ENCODE results near the gene SPRR2A.
"Not testable (repeated sequence)": the region's sequence is repeated elsewhere in the genome, so short reads cannot be mapped to it uniquely, and the experiment has no call there.

DNA sequence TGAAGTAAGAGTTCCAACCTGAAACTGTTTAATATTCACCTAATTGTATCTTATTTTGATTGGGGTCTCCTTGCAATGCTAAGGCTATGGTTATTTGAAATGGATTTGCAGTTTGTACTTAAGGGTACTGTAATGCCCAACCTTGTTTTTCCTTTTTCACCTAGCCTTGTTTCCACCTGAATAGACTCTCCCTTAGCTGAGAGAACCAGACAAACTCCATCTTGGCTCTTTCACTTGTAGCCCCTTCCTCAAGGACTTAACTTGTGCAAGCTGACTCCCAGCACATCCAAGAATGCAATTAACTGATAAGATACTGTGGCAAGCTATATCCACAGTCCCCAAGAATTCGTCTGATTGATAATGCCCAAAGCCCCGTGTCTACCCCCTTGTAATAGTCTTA, 35.5 kb downstream of the SPRR2A start:
- TF ChIP-seq, protein P1, sequence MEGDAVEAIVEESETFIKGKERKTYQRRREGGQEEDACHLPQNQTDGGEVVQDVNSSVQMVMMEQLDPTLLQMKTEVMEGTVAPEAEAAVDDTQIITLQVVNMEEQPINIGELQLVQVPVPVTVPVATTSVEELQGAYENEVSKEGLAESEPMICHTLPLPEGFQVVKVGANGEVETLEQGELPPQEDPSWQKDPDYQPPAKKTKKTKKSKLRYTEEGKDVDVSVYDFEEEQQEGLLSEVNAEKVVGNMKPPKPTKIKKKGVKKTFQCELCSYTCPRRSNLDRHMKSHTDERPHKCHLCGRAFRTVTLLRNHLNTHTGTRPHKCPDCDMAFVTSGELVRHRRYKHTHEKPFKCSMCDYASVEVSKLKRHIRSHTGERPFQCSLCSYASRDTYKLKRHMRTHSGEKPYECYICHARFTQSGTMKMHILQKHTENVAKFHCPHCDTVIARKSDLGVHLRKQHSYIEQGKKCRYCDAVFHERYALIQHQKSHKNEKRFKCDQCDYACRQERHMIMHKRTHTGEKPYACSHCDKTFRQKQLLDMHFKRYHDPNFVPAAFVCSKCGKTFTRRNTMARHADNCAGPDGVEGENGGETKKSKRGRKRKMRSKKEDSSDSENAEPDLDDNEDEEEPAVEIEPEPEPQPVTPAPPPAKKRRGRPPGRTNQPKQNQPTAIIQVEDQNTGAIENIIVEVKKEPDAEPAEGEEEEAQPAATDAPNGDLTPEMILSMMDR (IDR thresholded peaks at IDR 0.05; ENCODE audit: insufficient read depth, low read depth, low read length) = not testable (repeated sequence)
- TF ChIP-seq EZH2 (IDR thresholded peaks at IDR 0.05; ENCODE audit: insufficient read depth, low read length) = not testable (repeated sequence)

Data from astrocyte (in vitro differentiated cells and primary cell).